Measurements from ENCODE around the gene APOC1.
"Not testable (repeated sequence)": the region's sequence is repeated elsewhere in the genome, so short reads cannot be mapped to it uniquely, and the experiment has no call there.

The APOC1 gene

DNA sequence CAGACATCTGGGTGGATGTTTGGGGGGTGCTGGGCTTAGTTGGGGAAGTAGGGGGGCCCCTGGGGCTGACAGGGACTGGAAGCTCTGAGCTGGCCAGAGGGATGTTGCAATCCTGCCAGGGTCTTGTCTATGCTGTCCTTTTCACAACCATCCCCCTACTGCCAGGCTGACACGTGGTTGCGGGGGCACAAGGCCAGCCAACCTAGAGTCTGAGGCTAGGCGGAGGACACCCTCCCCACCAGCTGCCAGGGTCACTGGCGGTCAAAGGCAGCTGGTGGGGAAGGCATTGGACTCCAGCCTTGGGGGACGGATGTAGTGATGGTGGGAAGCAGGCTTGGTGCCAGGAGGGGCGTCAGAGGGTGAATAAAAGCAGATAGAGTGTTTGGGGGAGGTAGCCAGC, 1.6 kb upstream of the APOC1 start:
- DNase-seq (ENCODE audit: low spot score) (no peak), FAIRE-seq (no peak)

DNA sequence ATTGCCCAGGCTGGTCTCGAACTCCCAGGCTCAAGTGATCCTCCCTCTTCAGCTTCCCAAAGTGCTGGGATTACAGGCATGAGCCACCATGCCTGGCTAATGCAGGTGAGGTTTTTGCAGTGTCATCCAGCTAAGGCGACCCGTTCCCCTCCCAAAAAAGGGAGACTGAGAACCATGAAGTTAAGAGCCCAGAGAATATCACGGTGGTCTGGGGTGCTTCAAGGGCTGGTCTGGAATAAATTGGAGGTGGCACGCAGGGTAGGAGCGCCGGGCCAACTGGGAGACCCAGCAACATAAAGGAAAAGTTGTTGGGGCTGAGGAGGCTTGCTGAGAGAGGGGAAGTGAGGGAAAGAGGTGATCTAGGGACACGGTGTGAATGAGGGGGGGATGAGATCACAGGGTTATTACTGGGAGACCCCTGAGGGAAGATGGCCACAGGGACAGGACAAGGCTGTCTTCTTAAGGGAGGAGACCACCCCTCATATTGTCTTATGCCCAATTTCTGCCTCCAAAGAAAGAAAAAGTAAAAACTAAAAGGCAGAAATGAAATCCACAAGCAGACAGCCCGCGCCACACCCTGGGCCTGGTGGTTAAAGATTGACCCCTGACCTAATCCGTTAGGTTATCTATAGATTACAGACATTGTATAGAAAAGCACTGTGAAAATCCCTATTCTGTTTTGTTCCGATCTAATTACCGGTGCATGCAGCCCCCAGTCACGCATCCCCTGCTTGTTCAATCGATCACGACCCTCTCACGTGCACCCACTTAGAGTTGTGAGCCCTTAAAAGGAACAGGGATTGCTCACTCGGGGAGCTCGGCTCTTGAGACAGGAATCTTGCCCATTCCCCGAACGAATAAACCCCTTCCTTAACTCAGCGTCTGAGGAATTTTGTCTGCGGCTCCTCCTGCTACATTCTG, 636 bp upstream of the APOC1 start:
- FAIRE-seq; DNase-seq (ENCODE audit: low spot score): not testable (repeated sequence)

DNA sequence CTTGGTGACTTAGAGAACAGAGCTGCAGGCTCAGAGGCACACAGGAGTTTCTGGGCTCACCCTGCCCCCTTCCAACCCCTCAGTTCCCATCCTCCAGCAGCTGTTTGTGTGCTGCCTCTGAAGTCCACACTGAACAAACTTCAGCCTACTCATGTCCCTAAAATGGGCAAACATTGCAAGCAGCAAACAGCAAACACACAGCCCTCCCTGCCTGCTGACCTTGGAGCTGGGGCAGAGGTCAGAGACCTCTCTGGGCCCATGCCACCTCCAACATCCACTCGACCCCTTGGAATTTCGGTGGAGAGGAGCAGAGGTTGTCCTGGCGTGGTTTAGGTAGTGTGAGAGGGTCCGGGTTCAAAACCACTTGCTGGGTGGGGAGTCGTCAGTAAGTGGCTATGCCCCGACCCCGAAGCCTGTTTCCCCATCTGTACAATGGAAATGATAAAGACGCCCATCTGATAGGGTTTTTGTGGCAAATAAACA, 9.9 kb downstream of the APOC1 start:
- FAIRE-seq (no peak), DNase-seq (ENCODE audit: low spot score) (no peak)

- DNase-seq (ENCODE audit: low spot score), result no peak
- FAIRE-seq, result no peak
Measured at GRCh38 chr19:44925114-44925891, 10.9 kb downstream of the APOC1 start.

DNA sequence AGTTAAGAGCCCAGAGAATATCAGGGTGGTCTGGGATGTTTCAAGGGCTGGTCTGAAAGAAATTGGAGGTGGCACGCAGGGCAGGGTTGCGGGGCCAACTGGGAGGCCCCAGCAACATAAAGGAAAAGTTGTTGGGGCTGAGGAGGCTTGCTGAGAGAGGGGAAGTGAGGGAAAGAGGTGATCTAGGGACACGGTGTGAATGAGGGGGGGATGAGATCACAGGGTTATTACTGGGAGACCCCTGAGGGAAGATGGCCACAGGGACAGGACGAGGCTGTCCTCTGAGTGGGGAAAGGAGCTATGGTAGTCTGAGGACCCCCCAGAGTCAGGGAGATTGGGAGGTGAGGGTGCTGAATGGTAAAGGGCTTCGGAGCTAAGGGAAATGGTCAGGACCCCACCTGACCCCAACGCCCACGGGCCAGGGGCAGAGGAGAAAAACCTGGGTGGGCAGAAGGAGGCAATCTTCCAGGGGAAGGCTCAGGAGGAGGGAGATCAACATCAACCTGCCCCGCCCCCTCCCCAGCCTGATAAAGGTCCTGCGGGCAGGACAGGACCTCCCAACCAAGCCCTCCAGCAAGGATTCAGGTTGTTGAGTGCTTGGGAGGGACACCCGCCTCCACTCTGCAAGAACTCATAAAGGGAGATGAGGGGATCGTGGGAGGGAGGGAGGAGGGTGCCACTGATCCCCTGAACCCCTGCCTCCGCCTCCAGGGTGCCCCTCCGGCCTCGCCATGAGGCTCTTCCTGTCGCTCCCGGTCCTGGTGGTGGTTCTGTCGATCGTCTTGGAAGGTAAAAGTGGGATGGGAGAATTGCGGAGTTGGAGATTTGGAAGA, 12.1 kb downstream of the APOC1 start:
- FAIRE-seq; DNase-seq (ENCODE audit: low spot score): not testable (repeated sequence)

- FAIRE-seq (no peak), DNase-seq (ENCODE audit: low spot score) (peak; percentile 27)
Measured at GRCh38 chr19:44927746-44928145, 13.3 kb downstream of the APOC1 start.

GRCh38 chr19:44930088-44930487, 15.7 kb downstream of the APOC1 start:
- DNase-seq (ENCODE audit: low spot score), result no peak
- FAIRE-seq, result no peak

DNA sequence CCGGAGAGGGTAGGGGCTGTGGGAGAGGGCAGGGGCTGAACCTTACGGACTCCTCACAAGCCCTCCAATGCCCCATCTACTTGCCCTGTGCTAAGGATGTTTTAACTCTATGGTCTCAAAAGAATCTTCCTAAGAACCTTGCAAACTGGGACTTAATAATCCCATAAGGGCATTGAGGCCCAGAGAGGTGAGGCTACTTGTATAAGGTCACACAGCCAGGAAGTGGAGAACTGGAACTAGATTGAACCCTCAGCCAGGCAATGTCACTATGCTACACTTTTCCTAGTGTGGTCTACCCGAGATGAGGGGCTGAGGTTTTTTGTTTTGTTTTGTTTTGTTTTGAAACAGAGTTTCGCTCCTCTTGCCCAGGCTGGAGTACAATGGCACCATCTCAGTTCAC, 17.1 kb downstream of the APOC1 start:
- no peak for FAIRE-seq
- DNase-seq (ENCODE audit: low spot score), result no peak

GRCh38 chr19:44939668-44940067, 25.3 kb downstream of the APOC1 start:
- no peak for FAIRE-seq
- DNase-seq (ENCODE audit: low spot score), result no peak

- FAIRE-seq (no peak), DNase-seq (ENCODE audit: low spot score) (no peak)
Measured at GRCh38 chr19:44942067-44942571, 27.7 kb downstream of the APOC1 start, which contains the start of gene APOC4. Gene APOC4 (plus strand): TSS chr19:44942237. CDS start chr19:44942278, 41 bp downstream.

DNA sequence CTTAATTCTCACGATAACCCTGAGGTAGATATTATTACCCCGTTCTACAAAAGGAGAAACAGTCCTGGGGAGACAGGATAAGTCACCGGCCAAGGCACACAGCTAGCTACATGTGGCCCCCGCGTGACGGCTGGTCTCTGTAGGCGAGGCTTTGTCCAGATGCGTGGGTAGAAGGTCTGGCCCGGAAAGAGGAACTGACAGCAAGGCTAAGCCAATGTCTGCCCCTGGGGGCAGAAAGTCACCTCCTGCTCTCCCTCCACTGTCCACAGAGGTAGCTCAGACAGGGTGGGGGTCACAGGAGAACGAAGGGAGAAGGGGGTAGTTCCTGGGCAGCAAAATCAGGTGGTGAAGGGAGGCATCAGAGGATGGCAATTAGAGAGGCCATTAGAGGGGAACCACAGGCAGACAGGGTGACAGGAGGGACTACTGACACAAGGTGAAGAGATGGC, 29.4 kb downstream of the APOC1 start:
- DNase-seq (ENCODE audit: low spot score), result no peak

GRCh38 chr19:44947041-44947581, 32.7 kb downstream of the APOC1 start:
- DNase-seq (ENCODE audit: low spot score) (no peak), FAIRE-seq (no peak)

More for the DNA sequence above, 29.4 kb downstream of the APOC1 start:
- FAIRE-seq, result no peak

GRCh38 chr19:44948237-44948636, 33.8 kb downstream of the APOC1 start:
- DNase-seq (ENCODE audit: low spot score) (no peak), FAIRE-seq (no peak)

GRCh38 chr19:44948763-44949374, 34.5 kb downstream of the APOC1 start:
- FAIRE-seq (no peak), DNase-seq (ENCODE audit: low spot score) (no peak)

DNA sequence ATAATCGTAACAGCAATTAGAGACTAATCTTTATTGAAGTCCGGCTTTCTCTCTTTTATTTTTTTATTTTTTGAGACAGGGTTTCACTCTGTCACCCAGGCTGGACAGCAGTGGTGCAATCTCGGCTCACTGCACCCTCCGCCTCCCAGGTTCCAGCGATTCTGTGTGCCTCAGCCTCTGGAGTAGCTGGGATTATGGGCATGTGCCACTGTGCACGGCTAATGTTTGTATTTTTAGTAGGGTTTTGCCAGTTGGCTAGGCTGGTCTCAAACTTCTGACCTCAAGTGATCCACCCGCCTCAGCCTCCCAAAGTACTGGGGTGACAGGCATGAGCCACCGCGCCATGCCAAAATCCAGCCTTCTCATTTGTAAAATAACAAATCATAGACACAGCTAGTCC, 35.1 kb downstream of the APOC1 start:
- DNase-seq (ENCODE audit: low spot score) (no peak), FAIRE-seq (no peak)

GRCh38 chr19:44951179-44952159, 37.1 kb downstream of the APOC1 start:
- FAIRE-seq, result no peak
- DNase-seq (ENCODE audit: low spot score), result peak; percentile 75

- FAIRE-seq, result no peak
- DNase-seq (ENCODE audit: low spot score), result no peak
Measured at GRCh38 chr19:44954278-44954648, 39.9 kb downstream of the APOC1 start.

DNA sequence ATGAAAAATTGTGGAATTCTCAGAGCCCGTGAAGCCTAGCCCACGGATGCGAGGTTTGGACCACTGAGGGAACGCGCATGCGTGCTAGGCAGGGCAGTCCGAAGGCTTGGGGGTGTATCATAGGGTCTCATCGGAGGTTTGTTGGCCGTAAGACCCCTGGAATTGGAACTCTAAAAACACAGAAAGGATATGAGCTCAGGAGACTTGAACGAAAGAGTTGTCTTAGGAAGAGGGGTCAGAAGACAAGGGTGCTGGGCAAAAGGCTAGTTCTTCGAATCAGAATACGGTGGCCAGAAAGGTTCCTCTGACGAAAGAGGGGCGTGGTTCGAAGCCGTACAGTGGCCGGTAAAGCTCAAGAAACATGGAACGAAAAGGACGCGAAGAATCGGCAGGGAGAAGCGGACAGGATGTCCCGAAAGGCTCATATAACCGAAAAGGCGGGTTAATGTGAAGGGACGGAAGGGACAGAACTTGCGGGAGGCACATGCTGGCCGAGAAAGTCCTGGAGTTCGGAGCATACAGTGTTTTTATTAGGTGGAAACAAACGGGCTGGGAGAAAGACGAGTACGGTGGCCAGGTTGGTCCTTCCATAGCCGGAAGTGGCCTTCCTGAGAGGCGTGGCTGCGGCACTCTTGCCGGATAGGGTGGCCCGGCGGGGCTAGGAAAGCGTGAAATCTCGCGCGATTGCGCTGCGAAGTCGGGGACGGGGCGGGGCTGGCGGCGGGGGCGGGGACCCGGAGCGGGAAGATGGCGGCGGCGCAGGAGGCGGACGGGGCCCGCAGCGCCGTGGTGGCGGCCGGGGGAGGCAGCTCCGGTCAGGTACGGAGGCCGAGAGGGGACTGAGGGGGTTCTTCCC, 40.5 kb downstream of the APOC1 start, which contains the start of gene CLPTM1:
TSS of gene CLPTM1 (plus strand) at position 732 of the 856 bp plus-strand sequence. CDS start at position 748, 16 bp downstream.
- peak; percentile 61 for FAIRE-seq

More for the DNA sequence above, 40.5 kb downstream of the APOC1 start, which contains the start of gene CLPTM1:
- DNase-seq (ENCODE audit: low spot score), result peak; percentile 99

All from urothelium cell line (cell line).